SK-N-MC (cell line): ENCODE data around the gene SLC35D3.

Source experiments
- EZH2 ChIP-seq: fragments of 200-600 bp; sonication (generic); IDR thresholded peaks from one replicate; pipeline ENCODE4 v1.6.1; 2017; ENCODE audit warnings: antibody characterized with exemption
- FOXP2 ChIP-seq: optimal IDR thresholded peaks from 2 replicates; pipeline ENCODE3; 2011; ENCODE audit warnings: mild to moderate bottlenecking, moderate library complexity; ENCODE audit not compliant: insufficient read depth; ENCODE audit errors: extremely low read length, control extremely low read depth
- POLR2AphosphoS5 ChIP-seq: IDR thresholded peaks from 2 replicates; pipeline ENCODE4 v1.6.1; 2012; ENCODE audit warnings: mild to moderate bottlenecking, low read depth, low read length, borderline replicate concordance

GRCh38 chr6:136873748-136874147 is 48.4 kb upstream of the SLC35D3 start:
- no peak for TF ChIP-seq POLR2AphosphoS5
- no peak for TF ChIP-seq EZH2
- no peak for TF ChIP-seq FOXP2
